Neural cell (in vitro differentiated cells): Measurements from ENCODE around the gene KIF20B. TPM values are rescaled to one million over a fixed set of nuclear protein-coding genes. Genes with fewer than 3 reads are reported as not detected.

Experiments used
- H2AFZ ChIP-seq: fragments of 200-600, 300-800 bp; sonication (generic), shearing (Covaris generic); 2 replicates; pipeline ENCODE4 v1.6.0; 2014; ENCODE audit warnings: low read depth, mild to moderate bottlenecking, antibody characterized with exemption, low read length, moderate library complexity
- H3F3A ChIP-seq: fragments of 200-600 bp; shearing (Covaris generic); 2 replicates; pipeline ENCODE4 v1.6.1; 2016; ENCODE audit warnings: mild to moderate bottlenecking, moderate library complexity, mixed read lengths, antibody characterized with exemption, low read length; ENCODE audit not compliant: insufficient read depth, poor library complexity, severe bottlenecking
- H3K27ac ChIP-seq: fragments of 200-600, 300-800 bp; sonication (generic), shearing (Covaris generic); 2 replicates; pipeline ENCODE4 v1.5.1; 2014; ENCODE audit warnings: mild to moderate bottlenecking, low read length, moderate library complexity
- H3K27me3 ChIP-seq: fragments of 300-800, 200-600 bp; sonication (generic), shearing (Covaris generic); 2 replicates; pipeline ENCODE4 v1.6.0; 2014; ENCODE audit warnings: mild to moderate bottlenecking, low read depth, low read length, moderate library complexity; ENCODE audit not compliant: insufficient read depth
- H3K36me3 ChIP-seq: fragments of 300-800, 200-600 bp; sonication (generic), shearing (Covaris generic); 2 replicates; pipeline ENCODE4 v1.5.1; 2014; ENCODE audit warnings: mild to moderate bottlenecking, antibody characterized with exemption, low read length, moderate library complexity; ENCODE audit not compliant: insufficient read depth
- H3K4me2 ChIP-seq: fragments of 300-800, 200-600 bp; sonication (generic), shearing (Covaris generic); 2 replicates; pipeline ENCODE4 v1.6.0; 2014; ENCODE audit warnings: mild to moderate bottlenecking, low read length
- H3K4me3 ChIP-seq: fragments of 300-800, 200-600 bp; sonication (generic), shearing (Covaris generic); 2 replicates; pipeline ENCODE4 v1.5.1; 2014; ENCODE audit warnings: mild to moderate bottlenecking, low read length, moderate library complexity
- H3K79me2 ChIP-seq: fragments of 200-600 bp; shearing (Covaris generic); replicated peaks from 2 replicates; pipeline ENCODE4 v1.6.0; 2014; ENCODE audit warnings: mild to moderate bottlenecking, low read length, moderate library complexity; ENCODE audit not compliant: insufficient read depth
- H3K9ac ChIP-seq: fragments of 300-800, 200-600 bp; sonication (generic), shearing (Covaris generic); 2 replicates; pipeline ENCODE4 v1.6.1; 2016; ENCODE audit warnings: mild to moderate bottlenecking, low read length, mixed read lengths
- H3K9me2 ChIP-seq: fragments of 200-600 bp; shearing (Covaris generic); 2 replicates; pipeline ENCODE4 v1.6.1; 2016; ENCODE audit warnings: mild to moderate bottlenecking, low read length, mixed read lengths; ENCODE audit not compliant: insufficient read depth
- H3K9me3 ChIP-seq: fragments of 200-600, 300-800 bp; sonication (generic), shearing (Covaris generic); 2 replicates; pipeline ENCODE4 v1.6.1; 2016; ENCODE audit warnings: mild to moderate bottlenecking, mixed run types, low read length, moderate library complexity, mixed read lengths
- H4K20me1 ChIP-seq: fragments of 200-600 bp; shearing (Covaris generic); 2 replicates; pipeline ENCODE4 v1.6.1; 2016; ENCODE audit warnings: mild to moderate bottlenecking, mixed run types; ENCODE audit not compliant: insufficient read depth
- CTCF ChIP-seq: fragments of 450-650 bp; IDR thresholded peaks from 2 replicates; pipeline ENCODE4 v1.5.1; 2014; ENCODE audit warnings: antibody characterized with exemption, mild to moderate bottlenecking, moderate library complexity; ENCODE audit not compliant: poor library complexity, severe bottlenecking
- EP300 ChIP-seq: fragments of 450-650 bp; conservative IDR thresholded peaks from 2 replicates; pipeline ENCODE4 v1.6.1; 2014; ENCODE audit warnings: antibody characterized with exemption, mild to moderate bottlenecking, moderate library complexity; ENCODE audit not compliant: poor library complexity, severe bottlenecking
- EZH2 ChIP-seq: fragments of 200-600, 300-800 bp; shearing (Covaris generic), sonication (generic); IDR thresholded peaks from 2 replicates; pipeline ENCODE4 v1.6.1; 2014; ENCODE audit warnings: antibody characterized with exemption, low read length, borderline replicate concordance, mild to moderate bottlenecking; ENCODE audit not compliant: insufficient read depth, poor library complexity, severe bottlenecking
- MXI1 ChIP-seq: fragments of 450-650 bp; conservative IDR thresholded peaks from 2 replicates; pipeline ENCODE4 v1.6.1; 2014; ENCODE audit warnings: antibody characterized with exemption, mild to moderate bottlenecking; ENCODE audit not compliant: poor library complexity, severe bottlenecking
- POLR2AphosphoS5 ChIP-seq: IDR thresholded peaks from 2 replicates; pipeline ENCODE4 v1.6.1; 2012
- RAD21 ChIP-seq: fragments of 450-650 bp; conservative IDR thresholded peaks from 2 replicates; pipeline ENCODE4 v1.6.1; 2014; ENCODE audit warnings: antibody characterized with exemption, mild to moderate bottlenecking, moderate library complexity
- REST ChIP-seq: IDR thresholded peaks from 2 replicates; pipeline ENCODE4 v1.6.1; 2012; ENCODE audit warnings: borderline replicate concordance
- SMC3 ChIP-seq: fragments of 450-650 bp; conservative IDR thresholded peaks from 2 replicates; pipeline ENCODE4 v1.6.1; 2014; ENCODE audit warnings: antibody characterized with exemption, mild to moderate bottlenecking, moderate library complexity; ENCODE audit not compliant: poor library complexity
- TAF1 ChIP-seq: IDR thresholded peaks from 2 replicates; pipeline ENCODE4 v1.6.1; 2012; ENCODE audit warnings: low read depth
- polyA plus RNA-seq: library from polyadenylated mRNA; depleted of rRNA; stranded (reverse); fragments of >200 nt; gene quantifications from 2 replicates; pipeline ENCODE4 v1.2.3, GENCODE V29; 2014

The KIF20B gene
- polyA plus RNA-seq, 1 donor from 2014 or later = 3.9 TPM

GRCh38 chr10:89745903-89746302, 44.5 kb downstream of the KIF20B start:
- no peaks in the 10 kb centered on the region for H3K9me2 ChIP-seq
- H3K9ac ChIP-seq = no peak overlapping the region
- H3K27me3 ChIP-seq = no peaks in the 10 kb centered on the region
- H4K20me1 ChIP-seq = no peaks in the 10 kb centered on the region
- H2AFZ ChIP-seq = no peak overlapping the region
- H3K27ac ChIP-seq = no peak overlapping the region
- no peaks in the 10 kb centered on the region for H3K36me3 ChIP-seq
- H3K4me3 ChIP-seq = no peak overlapping the region
- no peak overlapping the region for H3K4me2 ChIP-seq
- TF ChIP-seq TAF1 = no peak
- TF ChIP-seq POLR2AphosphoS5 = no peak
- no peak for TF ChIP-seq REST
- no peak for TF ChIP-seq EZH2
- no peak for TF ChIP-seq RAD21
- no peak for TF ChIP-seq EP300
- no peaks in the 10 kb centered on the region for H3F3A ChIP-seq
- no peaks in the 10 kb centered on the region for H3K79me2 ChIP-seq
- no peaks in the 10 kb centered on the region for H3K9me3 ChIP-seq

DNA sequence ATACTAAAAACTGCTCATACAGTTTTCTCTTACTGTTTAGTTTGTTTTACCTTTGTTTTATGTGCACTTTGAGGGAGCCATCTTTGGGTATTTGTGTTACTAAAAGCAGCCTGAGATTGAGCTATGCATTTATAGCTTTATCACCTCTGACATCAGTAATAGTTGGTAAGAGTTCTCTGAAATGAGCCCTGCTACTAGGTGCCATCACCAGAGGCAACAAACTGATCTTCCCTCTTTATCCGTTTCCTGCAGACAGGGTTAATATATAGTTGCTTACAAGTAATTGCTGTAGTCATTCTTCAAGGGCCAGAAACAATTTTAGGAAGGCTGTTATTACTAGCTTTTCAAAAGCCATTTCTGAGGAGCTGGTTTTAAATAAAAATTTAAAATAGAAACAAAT, 49.1 kb downstream of the KIF20B start:
- Histone ChIP-seq H3F3A (no peaks in the 10 kb centered on the region), H3K4me3 (no peak overlapping the region), H2AFZ (no peak overlapping the region), H3K27ac (no peak overlapping the region), H3K9ac (no peak overlapping the region), H3K4me2 (no peak overlapping the region), H3K9me3 (no peaks in the 10 kb centered on the region), H3K79me2 (no peaks in the 10 kb centered on the region), H3K36me3 (no peaks in the 10 kb centered on the region), H3K9me2 (no peaks in the 10 kb centered on the region), H4K20me1 (no peaks in the 10 kb centered on the region), H3K27me3 (no peaks in the 10 kb centered on the region)
- TF ChIP-seq EP300 (no peak), RAD21 (no peak), EZH2 (no peak), POLR2AphosphoS5 (no peak)

DNA sequence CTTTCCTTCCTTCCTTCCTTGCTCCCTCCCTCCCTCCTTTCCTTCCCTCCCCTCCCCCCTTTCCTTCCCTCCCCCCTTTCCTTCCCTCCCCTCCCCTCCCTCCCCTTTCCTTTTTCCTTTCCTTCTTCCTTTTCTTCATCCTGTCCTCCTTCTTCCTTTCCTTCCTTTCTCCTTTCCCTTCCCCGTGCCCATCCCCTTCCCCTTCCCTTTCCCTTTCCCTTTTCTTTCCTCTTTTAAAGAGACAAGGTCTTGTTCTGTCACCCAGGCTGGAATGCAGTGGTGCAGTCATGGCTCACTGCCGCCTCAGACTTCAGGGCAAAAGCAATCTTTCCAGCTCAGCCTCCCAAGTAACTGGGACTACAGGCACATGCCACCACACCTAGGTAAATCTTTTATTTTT, 54.0 kb downstream of the KIF20B start:
- Histone ChIP-seq H3K79me2 (no peaks in the 10 kb centered on the region), H3F3A (no peaks in the 10 kb centered on the region), H3K9me3 (no peaks in the 10 kb centered on the region), H4K20me1 (no peaks in the 10 kb centered on the region), H3K36me3 (no peaks in the 10 kb centered on the region), H2AFZ (no peak overlapping the region), H3K4me3 (no peak overlapping the region), H3K9ac (no peak overlapping the region), H3K27me3 (no peaks in the 10 kb centered on the region), H3K4me2 (no peak overlapping the region), H3K27ac (no peak overlapping the region), H3K9me2 (no peaks in the 10 kb centered on the region)
- TF ChIP-seq REST (no peak), CTCF (no peak), RAD21 (no peak), SMC3 (no peak), EZH2 (no peak), MXI1 (no peak), POLR2AphosphoS5 (no peak), EP300 (no peak), TAF1 (no peak)
